Measurements from ENCODE around the gene PHF11. TPM values are rescaled to one million over a fixed set of nuclear protein-coding genes. Genes with fewer than 3 reads are reported as not detected.

Gene PHF11
- total RNA-seq, 1 experiment from 2014 or later = 75.2 TPM

DNA sequence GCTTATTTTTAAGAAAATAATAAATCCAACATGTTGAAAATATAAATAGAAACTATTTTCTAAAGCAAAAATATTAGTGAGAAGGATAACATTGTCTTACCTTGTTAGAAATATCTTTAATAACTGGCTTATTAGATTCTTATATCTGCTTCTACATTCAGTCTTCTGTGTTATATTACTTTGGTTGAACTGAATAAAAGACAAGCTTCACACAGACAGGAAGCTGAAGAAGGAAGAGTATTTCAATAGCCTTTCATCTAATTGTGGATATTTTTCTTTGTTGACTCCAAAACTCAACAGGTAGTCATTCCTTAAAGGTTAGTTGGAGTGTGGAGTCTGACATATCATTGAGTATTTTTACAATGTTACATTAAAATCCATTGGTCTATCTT, 40.8 kb upstream of the PHF11 start:
- no peak overlapping the region for H3K9ac ChIP-seq (ENCODE audit: low read length)
- no peaks in the 10 kb centered on the region; the same call in 1 of the 2 replicates for H3K4me1 ChIP-seq (ENCODE audit: low read length)
- H4K20me1 ChIP-seq (ENCODE audit: insufficient read depth, low read depth, low read length) = no peaks in the 10 kb centered on the region
- H3K27me3 ChIP-seq (ENCODE audit: low read length) = no peaks in the 10 kb centered on the region
- H2AFZ ChIP-seq (ENCODE audit: low read length) = no peak overlapping the region
- H3K36me3 ChIP-seq (ENCODE audit: insufficient read depth, low read length) = peaks cover 55% of the 10 kb centered on the region
- peaks cover 83% of the 10 kb centered on the region for H3K79me2 ChIP-seq (ENCODE audit: low read length)
- no peak for DNase-seq
- H3K4me3 ChIP-seq (ENCODE audit: low read length) = no peak overlapping the region
- no peak overlapping the region for H3K4me2 ChIP-seq (ENCODE audit: low read depth, low read length, poor library complexity, severe bottlenecking)
- H3K27ac ChIP-seq (ENCODE audit: low read length) = 0 out of 2 replicates have a peak overlapping the region, but pooled peaks have one; percentile 22
- no peaks in the 10 kb centered on the region for H3K9me3 ChIP-seq (ENCODE audit: low read length)
- H3K9me2 ChIP-seq (replicated peaks; ENCODE audit: insufficient read depth, low read length) = no peaks in the 10 kb centered on the region

DNA sequence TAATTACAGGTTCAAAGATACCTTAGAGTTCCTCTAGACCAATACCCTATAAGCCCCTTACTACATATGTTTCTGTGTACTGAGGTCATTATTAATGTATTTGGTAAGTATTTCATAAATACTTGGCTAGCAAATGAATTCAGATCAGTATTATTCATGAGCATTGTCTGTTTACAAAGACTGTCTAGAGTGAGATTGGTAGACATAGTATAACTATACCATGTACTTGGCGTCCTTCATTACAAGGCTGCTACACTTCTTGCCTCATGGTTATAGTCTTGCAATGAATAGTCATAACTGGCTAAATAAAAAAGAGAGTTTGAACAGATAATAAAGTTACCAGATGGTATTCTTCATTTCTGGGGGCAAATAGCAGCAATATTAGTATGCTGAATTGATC, 39.6 kb upstream of the PHF11 start:
- Histone ChIP-seq H3K9ac (ENCODE audit: low read length) (no peak overlapping the region), H2AFZ (ENCODE audit: low read length) (no peak overlapping the region), H3K27ac (ENCODE audit: low read length) (no peak overlapping the region), H3K4me1 (ENCODE audit: low read length) (no peaks in the 10 kb centered on the region; the same call in 1 of the 2 replicates), H3K9me2 (replicated peaks; ENCODE audit: insufficient read depth, low read length) (no peaks in the 10 kb centered on the region), H3K4me2 (ENCODE audit: low read depth, low read length, poor library complexity, severe bottlenecking) (no peak overlapping the region), H4K20me1 (ENCODE audit: insufficient read depth, low read depth, low read length) (no peaks in the 10 kb centered on the region), H3K9me3 (ENCODE audit: low read length) (no peaks in the 10 kb centered on the region; the same call in 1 of the 2 replicates), H3K27me3 (ENCODE audit: low read length) (no peaks in the 10 kb centered on the region), H3K79me2 (ENCODE audit: low read length) (peaks cover 78% of the 10 kb centered on the region), H3K36me3 (ENCODE audit: insufficient read depth, low read length) (peaks cover 67% of the 10 kb centered on the region), H3K4me3 (ENCODE audit: low read length) (no peak overlapping the region)
- no peak for DNase-seq

DNA sequence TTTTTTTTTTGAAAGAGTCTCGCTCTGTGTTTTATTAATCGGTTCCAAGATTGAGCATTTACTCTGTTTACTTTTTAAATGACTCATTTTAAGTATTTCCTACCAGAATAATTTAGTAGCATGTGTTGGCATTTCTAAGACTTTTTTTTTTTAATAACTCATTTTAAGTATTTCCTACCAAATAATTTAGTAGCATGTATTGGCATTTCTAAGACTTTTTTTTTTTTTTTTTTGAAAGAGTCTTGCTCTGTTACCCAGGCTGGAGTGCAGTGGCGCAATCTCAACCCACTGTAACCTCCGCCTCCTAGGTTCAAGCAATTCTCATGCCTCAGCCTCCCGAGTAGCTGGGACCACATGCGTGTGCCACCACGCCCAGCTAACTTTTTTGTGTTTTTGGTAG, 38.5 kb upstream of the PHF11 start:
- no peak overlapping the region for H3K4me3 ChIP-seq (ENCODE audit: low read length)
- no peaks in the 10 kb centered on the region for H4K20me1 ChIP-seq (ENCODE audit: insufficient read depth, low read depth, low read length)
- no peak overlapping the region for H3K27ac ChIP-seq (ENCODE audit: low read length)
- no peaks in the 10 kb centered on the region for H3K9me2 ChIP-seq (replicated peaks; ENCODE audit: insufficient read depth, low read length)
- H3K27me3 ChIP-seq (ENCODE audit: low read length) = no peaks in the 10 kb centered on the region
- peaks cover 75% of the 10 kb centered on the region for H3K79me2 ChIP-seq (ENCODE audit: low read length)
- no peak for DNase-seq
- no peak overlapping the region for H3K4me2 ChIP-seq (ENCODE audit: low read depth, low read length, poor library complexity, severe bottlenecking)
- peaks cover 10% of the 10 kb centered on the region; the same call in 1 of the 2 replicates for H3K9me3 ChIP-seq (ENCODE audit: low read length)
- peaks cover 72% of the 10 kb centered on the region for H3K36me3 ChIP-seq (ENCODE audit: insufficient read depth, low read length)
- no peak overlapping the region for H3K9ac ChIP-seq (ENCODE audit: low read length)
- H3K4me1 ChIP-seq (ENCODE audit: low read length) = no peaks in the 10 kb centered on the region; the same call in 1 of the 2 replicates
- H2AFZ ChIP-seq (ENCODE audit: low read length) = no peak overlapping the region

DNA sequence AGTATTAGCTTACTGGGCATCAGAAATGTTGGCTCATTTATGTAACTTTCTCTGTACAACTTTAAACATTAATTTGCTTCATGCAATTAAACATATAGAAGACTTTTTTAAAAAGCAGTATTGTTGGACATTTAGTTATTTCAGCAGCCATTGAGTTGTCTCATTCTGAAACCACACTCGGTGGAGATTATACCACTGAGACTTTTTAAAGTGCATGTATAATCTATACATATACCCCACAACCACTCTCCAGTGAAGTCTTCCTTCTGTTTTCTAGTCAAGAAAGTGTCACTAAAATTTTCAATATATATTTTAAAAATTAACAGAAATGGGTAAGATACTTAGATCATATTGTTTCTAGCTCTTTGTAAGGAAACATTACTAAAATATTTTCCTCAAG, 36.2 kb upstream of the PHF11 start:
- H3K4me2 ChIP-seq (ENCODE audit: low read depth, low read length, poor library complexity, severe bottlenecking) = no peak overlapping the region
- no peaks in the 10 kb centered on the region; the same call in 1 of the 2 replicates for H3K4me1 ChIP-seq (ENCODE audit: low read length)
- H3K9me3 ChIP-seq (ENCODE audit: low read length) = peaks cover 10% of the 10 kb centered on the region; the same call in 1 of the 2 replicates
- H3K36me3 ChIP-seq (ENCODE audit: insufficient read depth, low read length) = peaks cover 86% of the 10 kb centered on the region
- peaks cover 57% of the 10 kb centered on the region for H3K79me2 ChIP-seq (ENCODE audit: low read length)
- no peak overlapping the region for H3K4me3 ChIP-seq (ENCODE audit: low read length)
- no peak for DNase-seq
- H4K20me1 ChIP-seq (ENCODE audit: insufficient read depth, low read depth, low read length) = no peaks in the 10 kb centered on the region
- H2AFZ ChIP-seq (ENCODE audit: low read length) = no peak overlapping the region
- no peak overlapping the region for H3K27ac ChIP-seq (ENCODE audit: low read length)
- H3K9ac ChIP-seq (ENCODE audit: low read length) = no peak overlapping the region
- no peaks in the 10 kb centered on the region; the same call in 1 of the 2 replicates for H3K9me2 ChIP-seq (replicated peaks; ENCODE audit: insufficient read depth, low read length)
- no peaks in the 10 kb centered on the region for H3K27me3 ChIP-seq (ENCODE audit: low read length)

- Histone ChIP-seq H3K36me3 (ENCODE audit: insufficient read depth, low read length) (peaks cover 88% of the 10 kb centered on the region), H3K4me2 (ENCODE audit: low read depth, low read length, poor library complexity, severe bottlenecking) (no peak overlapping the region), H3K9me2 (replicated peaks; ENCODE audit: insufficient read depth, low read length) (no peaks in the 10 kb centered on the region; the same call in 1 of the 2 replicates), H4K20me1 (ENCODE audit: insufficient read depth, low read depth, low read length) (no peaks in the 10 kb centered on the region), H3K9me3 (ENCODE audit: low read length) (peaks cover 10% of the 10 kb centered on the region; the same call in 1 of the 2 replicates), H3K27me3 (ENCODE audit: low read length) (no peaks in the 10 kb centered on the region), H2AFZ (ENCODE audit: low read length) (no peak overlapping the region), H3K4me3 (ENCODE audit: low read length) (no peak overlapping the region), H3K27ac (ENCODE audit: low read length) (no peak overlapping the region), H3K79me2 (ENCODE audit: low read length) (peaks cover 20% of the 10 kb centered on the region), H3K9ac (ENCODE audit: low read length) (no peak overlapping the region), H3K4me1 (ENCODE audit: low read length) (no peaks in the 10 kb centered on the region)
- no peak for DNase-seq
Measured at GRCh38 chr13:49464085-49464484, 31.7 kb upstream of the PHF11 start.

DNA sequence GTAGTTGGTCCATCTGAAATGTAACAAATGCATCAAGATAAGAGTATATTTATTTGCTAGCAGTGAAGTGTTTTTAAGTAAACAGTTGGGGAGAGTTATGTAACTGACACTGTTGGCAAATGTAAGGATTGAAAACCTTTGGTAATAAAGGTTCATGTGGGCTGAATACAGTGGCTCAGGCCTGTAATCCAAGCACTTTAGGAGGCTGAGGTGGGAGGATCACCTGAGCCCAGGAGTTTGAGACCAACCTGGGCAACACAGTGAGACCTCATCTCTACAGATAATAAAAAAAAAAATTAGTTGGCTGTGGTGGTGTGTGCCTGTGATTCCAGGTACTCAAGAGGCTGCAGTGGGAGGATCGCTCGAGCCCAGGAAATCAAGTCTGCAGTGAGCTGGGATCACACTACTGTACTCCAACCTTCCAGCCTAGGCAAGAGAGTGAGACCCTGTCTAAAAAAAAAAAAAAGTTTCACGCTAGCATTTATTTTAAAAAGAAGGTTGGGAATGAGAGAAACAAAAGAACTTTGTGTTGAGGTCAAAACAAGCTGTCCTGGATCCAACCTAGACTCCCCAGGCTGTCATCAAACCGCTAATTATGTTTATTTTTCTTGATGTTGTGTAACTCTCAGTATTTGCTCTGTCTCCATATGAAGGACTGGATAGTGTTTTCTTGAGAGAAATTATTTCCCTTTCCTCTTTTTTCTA, 31.0 kb upstream of the PHF11 start:
- DNase-seq = no peak
- Histone ChIP-seq H3K4me3 (ENCODE audit: low read length) (no peak overlapping the region), H2AFZ (ENCODE audit: low read length) (no peak overlapping the region), H3K9me3 (ENCODE audit: low read length) (peaks cover 10% of the 10 kb centered on the region; the same call in 1 of the 2 replicates), H3K79me2 (ENCODE audit: low read length) (peaks cover 22% of the 10 kb centered on the region), H3K27ac (ENCODE audit: low read length) (no peak overlapping the region), H3K4me2 (ENCODE audit: low read depth, low read length, poor library complexity, severe bottlenecking) (no peak overlapping the region), H3K27me3 (ENCODE audit: low read length) (no peaks in the 10 kb centered on the region), H4K20me1 (ENCODE audit: insufficient read depth, low read depth, low read length) (no peaks in the 10 kb centered on the region), H3K4me1 (ENCODE audit: low read length) (no peaks in the 10 kb centered on the region), H3K36me3 (ENCODE audit: insufficient read depth, low read length) (peaks cover 89% of the 10 kb centered on the region), H3K9me2 (replicated peaks; ENCODE audit: insufficient read depth, low read length) (no peaks in the 10 kb centered on the region; the same call in 1 of the 2 replicates), H3K9ac (ENCODE audit: low read length) (no peak overlapping the region)

GRCh38 chr13:49466292-49466838, 29.4 kb upstream of the PHF11 start:
- H3K27ac ChIP-seq (ENCODE audit: low read length) = no peak overlapping the region
- no peak overlapping the region for H3K4me2 ChIP-seq (ENCODE audit: low read depth, low read length, poor library complexity, severe bottlenecking)
- no peak overlapping the region for H2AFZ ChIP-seq (ENCODE audit: low read length)
- H3K4me3 ChIP-seq (ENCODE audit: low read length) = no peak overlapping the region
- peaks cover 14% of the 10 kb centered on the region; the same call in 1 of the 2 replicates for H3K79me2 ChIP-seq (ENCODE audit: low read length)
- DNase-seq = no peak
- no peaks in the 10 kb centered on the region for H4K20me1 ChIP-seq (ENCODE audit: insufficient read depth, low read depth, low read length)
- H3K9me3 ChIP-seq (ENCODE audit: low read length) = peaks cover 9% of the 10 kb centered on the region; the same call in 1 of the 2 replicates
- peaks cover 83% of the 10 kb centered on the region for H3K36me3 ChIP-seq (ENCODE audit: insufficient read depth, low read length)
- no peaks in the 10 kb centered on the region for H3K27me3 ChIP-seq (ENCODE audit: low read length)
- H3K9ac ChIP-seq (ENCODE audit: low read length) = no peak overlapping the region
- no peaks in the 10 kb centered on the region for H3K4me1 ChIP-seq (ENCODE audit: low read length)
- H3K9me2 ChIP-seq (replicated peaks; ENCODE audit: insufficient read depth, low read length) = no peaks in the 10 kb centered on the region; the same call in 1 of the 2 replicates

- Histone ChIP-seq H3K4me1 (ENCODE audit: low read length) (no peaks in the 10 kb centered on the region), H3K27ac (ENCODE audit: low read length) (no peak overlapping the region), H3K79me2 (ENCODE audit: low read length) (peaks cover 20% of the 10 kb centered on the region), H3K36me3 (ENCODE audit: insufficient read depth, low read length) (peaks cover 66% of the 10 kb centered on the region), H3K9me3 (ENCODE audit: low read length) (no peaks in the 10 kb centered on the region), H3K9me2 (replicated peaks; ENCODE audit: insufficient read depth, low read length) (no peaks in the 10 kb centered on the region), H4K20me1 (ENCODE audit: insufficient read depth, low read depth, low read length) (no peaks in the 10 kb centered on the region), H2AFZ (ENCODE audit: low read length) (no peak overlapping the region), H3K4me3 (ENCODE audit: low read length) (no peak overlapping the region), H3K9ac (ENCODE audit: low read length) (no peak overlapping the region), H3K27me3 (ENCODE audit: low read length) (no peaks in the 10 kb centered on the region), H3K4me2 (ENCODE audit: low read depth, low read length, poor library complexity, severe bottlenecking) (no peak overlapping the region)
- no peak for DNase-seq
Measured at GRCh38 chr13:49472186-49472585, 23.6 kb upstream of the PHF11 start.
